ENCODE measurements around the gene MACF1. TPM values are rescaled to one million over a fixed set of nuclear protein-coding genes. Genes with fewer than 3 reads are reported as not detected.

MACF1 gene
- total RNA-seq, 1 donor from 2014 or later: 301 TPM

DNA sequence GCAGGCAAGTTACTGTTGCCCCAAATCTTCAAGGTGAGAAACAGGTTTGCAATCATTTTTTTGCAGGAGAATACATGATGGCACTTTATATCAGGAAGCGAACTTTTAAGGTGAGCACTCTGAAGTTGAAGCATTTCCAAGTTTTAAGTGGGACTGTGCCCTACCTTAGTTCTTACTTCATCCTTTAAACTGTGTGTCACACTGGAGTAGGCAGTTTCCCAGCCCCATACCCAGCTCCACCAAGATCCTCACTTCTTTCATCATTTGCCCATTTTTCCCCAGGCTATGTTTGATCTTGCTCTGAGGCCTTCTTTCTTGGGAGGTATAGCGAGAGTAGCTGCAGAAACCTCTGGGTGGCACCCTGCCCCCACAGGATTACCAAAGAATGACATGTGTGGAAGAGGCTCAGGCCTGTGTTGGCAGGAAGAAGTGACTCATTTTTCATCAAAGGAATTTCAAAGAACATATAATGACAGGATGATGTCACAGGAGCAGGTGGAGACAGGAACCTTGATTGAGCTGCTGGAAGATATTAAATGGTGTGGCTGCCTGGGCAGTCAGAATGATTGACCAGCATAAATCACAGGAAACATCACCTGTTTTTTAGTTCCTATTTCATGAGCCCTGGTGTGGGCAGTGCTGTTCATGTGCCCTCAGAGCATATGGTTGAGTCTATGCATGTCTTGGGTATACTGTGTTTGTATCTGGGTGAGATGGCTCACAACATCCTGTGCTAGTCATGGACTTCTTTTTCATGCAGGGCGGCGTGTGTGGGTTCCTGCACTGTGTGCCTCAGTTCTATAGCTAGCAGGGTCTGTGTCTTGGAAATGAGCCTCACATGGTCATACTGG, 20.8 kb upstream of the MACF1 start:
- Mint-ChIP-seq H3K27me3 (ENCODE audit: low read depth) (no peaks in the 10 kb centered on the region), H3K27ac (peak overlapping the region; percentile 63), H3K4me3 (no peak overlapping the region), H3K36me3 (peaks cover 7% of the 10 kb centered on the region), H3K9me3 (peaks cover 7% of the 10 kb centered on the region), H3K4me1 (peaks cover 31% of the 10 kb centered on the region)
- DNase-seq (ENCODE audit: low spot score in 2 of 2, unreplicated experiment in 2 of 2): no peak
- TF ChIP-seq, protein P1, sequence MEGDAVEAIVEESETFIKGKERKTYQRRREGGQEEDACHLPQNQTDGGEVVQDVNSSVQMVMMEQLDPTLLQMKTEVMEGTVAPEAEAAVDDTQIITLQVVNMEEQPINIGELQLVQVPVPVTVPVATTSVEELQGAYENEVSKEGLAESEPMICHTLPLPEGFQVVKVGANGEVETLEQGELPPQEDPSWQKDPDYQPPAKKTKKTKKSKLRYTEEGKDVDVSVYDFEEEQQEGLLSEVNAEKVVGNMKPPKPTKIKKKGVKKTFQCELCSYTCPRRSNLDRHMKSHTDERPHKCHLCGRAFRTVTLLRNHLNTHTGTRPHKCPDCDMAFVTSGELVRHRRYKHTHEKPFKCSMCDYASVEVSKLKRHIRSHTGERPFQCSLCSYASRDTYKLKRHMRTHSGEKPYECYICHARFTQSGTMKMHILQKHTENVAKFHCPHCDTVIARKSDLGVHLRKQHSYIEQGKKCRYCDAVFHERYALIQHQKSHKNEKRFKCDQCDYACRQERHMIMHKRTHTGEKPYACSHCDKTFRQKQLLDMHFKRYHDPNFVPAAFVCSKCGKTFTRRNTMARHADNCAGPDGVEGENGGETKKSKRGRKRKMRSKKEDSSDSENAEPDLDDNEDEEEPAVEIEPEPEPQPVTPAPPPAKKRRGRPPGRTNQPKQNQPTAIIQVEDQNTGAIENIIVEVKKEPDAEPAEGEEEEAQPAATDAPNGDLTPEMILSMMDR (IDR thresholded peaks at IDR 0.05; ENCODE audit: unreplicated experiment): peak; percentile 41

DNA sequence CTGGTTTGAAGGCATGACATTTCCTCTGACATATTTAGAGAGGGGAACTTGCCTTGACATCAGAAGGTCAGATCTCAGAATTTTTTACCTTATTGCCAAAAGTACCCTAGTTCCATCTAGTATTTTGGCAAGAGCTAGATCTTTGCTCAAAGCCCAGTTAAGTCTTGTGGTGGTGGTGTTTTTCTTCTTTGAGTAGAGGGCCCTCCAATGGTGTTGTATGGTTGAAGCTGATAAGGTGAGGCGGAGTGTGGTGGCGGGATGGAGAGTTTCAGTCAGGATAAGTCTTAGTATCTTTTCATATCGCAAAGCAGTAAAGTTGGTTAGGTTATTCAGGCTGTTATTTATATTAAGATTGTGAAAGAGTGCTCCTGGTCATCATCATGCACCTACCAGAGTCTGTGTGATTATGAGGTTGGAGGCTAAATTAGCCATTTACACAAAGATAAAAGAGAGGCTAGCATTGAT, 20.1 kb upstream of the MACF1 start:
- no peak overlapping the region for H3K4me3 Mint-ChIP-seq
- H3K9me3 Mint-ChIP-seq: peaks cover 7% of the 10 kb centered on the region
- TF ChIP-seq, protein P1 (IDR thresholded peaks at IDR 0.05; ENCODE audit: unreplicated experiment): no peak
- no peak for DNase-seq (ENCODE audit: low spot score in 2 of 2, unreplicated experiment in 2 of 2)
- no peaks in the 10 kb centered on the region for H3K27me3 Mint-ChIP-seq (ENCODE audit: low read depth)
- H3K4me1 Mint-ChIP-seq: peaks cover 30% of the 10 kb centered on the region
- peaks cover 7% of the 10 kb centered on the region for H3K36me3 Mint-ChIP-seq
- H3K27ac Mint-ChIP-seq: peak overlapping the region; percentile 63

DNA sequence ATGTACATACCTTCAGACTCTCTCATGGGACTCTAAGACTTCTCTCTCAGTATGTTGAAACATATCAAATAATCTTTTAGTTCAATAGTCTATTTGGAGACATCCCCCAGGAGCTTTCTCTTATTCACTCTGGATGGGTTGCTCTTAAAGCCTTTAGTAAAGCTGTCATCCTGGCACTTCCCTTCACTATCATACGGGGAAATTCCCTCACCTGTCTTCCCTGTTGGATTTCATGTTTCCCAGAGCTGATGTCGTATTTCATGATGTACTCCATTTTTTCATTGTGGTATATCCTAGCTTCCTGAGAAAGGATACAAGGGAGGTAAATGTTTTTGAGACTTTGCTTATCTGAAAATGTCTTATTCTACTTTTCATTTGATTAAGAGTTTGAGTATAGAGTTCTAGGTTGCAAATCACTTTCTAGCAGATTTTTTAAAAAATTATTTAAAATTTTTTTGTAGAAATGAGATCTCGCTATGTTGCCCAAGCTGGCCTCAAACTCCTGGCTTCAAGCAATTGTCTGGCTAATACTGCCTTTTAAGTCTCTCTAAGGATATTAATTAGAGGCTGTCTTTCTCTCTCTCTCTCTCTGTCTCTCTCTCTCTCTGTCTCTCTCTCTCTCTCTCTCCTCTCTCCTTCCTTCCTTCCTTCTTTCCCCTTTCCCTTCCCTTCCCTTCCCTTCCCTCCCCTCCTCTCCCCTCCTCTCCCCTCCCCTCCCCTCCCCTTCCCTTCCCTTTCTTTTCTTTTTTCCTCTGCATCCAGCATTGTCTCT, 17.0 kb upstream of the MACF1 start:
- TF ChIP-seq, protein P1 (IDR thresholded peaks at IDR 0.05; ENCODE audit: unreplicated experiment): no peak
- Mint-ChIP-seq H3K27ac (peak overlapping the region; percentile 75), H3K4me3 (no peak overlapping the region), H3K36me3 (no peaks in the 10 kb centered on the region), H3K9me3 (no peaks in the 10 kb centered on the region), H3K27me3 (ENCODE audit: low read depth) (no peaks in the 10 kb centered on the region), H3K4me1 (peaks cover 52% of the 10 kb centered on the region)
- DNase-seq (ENCODE audit: low spot score in 2 of 2, unreplicated experiment in 2 of 2): no peak

DNA sequence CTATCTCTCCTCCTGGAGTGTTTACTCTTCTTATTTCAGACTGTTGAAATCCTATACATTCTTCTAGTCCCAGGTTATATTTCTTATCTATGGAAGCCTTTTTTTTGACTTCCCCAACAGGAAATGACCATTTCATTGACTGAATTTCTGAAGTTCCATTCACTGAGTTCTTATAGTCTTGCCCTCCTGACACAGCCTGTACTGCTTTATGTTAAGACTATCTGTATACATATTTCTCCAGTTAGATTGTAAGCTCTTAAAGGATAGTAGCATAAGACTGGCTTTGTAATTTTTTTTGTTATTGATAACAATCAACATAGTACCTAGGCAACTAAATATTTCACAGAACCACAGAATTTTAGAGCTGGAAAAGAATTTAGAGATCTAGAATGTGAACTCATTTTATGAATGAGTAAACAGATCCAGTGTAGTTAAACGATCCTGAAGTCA, 14.9 kb upstream of the MACF1 start:
- Mint-ChIP-seq H3K9me3 (no peaks in the 10 kb centered on the region), H3K27ac (peak overlapping the region; percentile 91), H3K4me1 (peaks cover 43% of the 10 kb centered on the region), H3K4me3 (no peak overlapping the region), H3K27me3 (ENCODE audit: low read depth) (no peaks in the 10 kb centered on the region), H3K36me3 (no peaks in the 10 kb centered on the region)
- TF ChIP-seq, protein P1 (IDR thresholded peaks at IDR 0.05; ENCODE audit: unreplicated experiment): no peak
- DNase-seq (ENCODE audit: low spot score in 2 of 2, unreplicated experiment in 2 of 2): no peak

DNA sequence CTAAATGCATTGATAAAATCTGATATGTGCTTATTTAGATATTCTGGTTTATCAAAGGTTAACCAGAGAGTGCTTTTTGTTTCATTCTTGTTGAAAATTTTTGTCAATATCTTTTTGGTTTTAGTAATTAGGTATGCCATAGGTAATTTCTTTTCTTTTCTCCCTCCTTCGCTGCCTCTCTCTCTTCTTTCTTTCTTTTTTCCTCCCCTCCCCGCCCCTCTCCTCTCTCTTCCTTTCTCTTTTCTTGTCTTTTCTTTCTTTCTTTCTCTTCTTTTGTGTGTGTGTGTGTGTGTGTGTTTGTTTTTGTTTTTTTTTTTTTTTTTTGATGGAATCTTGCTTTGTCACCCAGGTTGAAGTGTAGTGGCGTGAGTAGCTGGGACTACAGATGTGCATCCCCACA, 14.4 kb upstream of the MACF1 start:
- Mint-ChIP-seq H3K27me3 (ENCODE audit: low read depth) (no peaks in the 10 kb centered on the region), H3K4me1 (peaks cover 48% of the 10 kb centered on the region), H3K27ac (peak overlapping the region; percentile 91), H3K36me3 (no peaks in the 10 kb centered on the region), H3K4me3 (no peak overlapping the region), H3K9me3 (no peaks in the 10 kb centered on the region)
- no peak for DNase-seq (ENCODE audit: low spot score in 2 of 2, unreplicated experiment in 2 of 2)
- TF ChIP-seq, protein P1 (IDR thresholded peaks at IDR 0.05; ENCODE audit: unreplicated experiment): no peak
